Measurements from ENCODE around the gene COL8A1. TPM values are rescaled to one million over a fixed set of nuclear protein-coding genes. Genes with fewer than 3 reads are reported as not detected.

Gene COL8A1
- 0.13 TPM in 1 of 2 replicates, not detected in the other for total RNA-seq (2014; rRNA removed; shearing (Covaris generic))

DNA sequence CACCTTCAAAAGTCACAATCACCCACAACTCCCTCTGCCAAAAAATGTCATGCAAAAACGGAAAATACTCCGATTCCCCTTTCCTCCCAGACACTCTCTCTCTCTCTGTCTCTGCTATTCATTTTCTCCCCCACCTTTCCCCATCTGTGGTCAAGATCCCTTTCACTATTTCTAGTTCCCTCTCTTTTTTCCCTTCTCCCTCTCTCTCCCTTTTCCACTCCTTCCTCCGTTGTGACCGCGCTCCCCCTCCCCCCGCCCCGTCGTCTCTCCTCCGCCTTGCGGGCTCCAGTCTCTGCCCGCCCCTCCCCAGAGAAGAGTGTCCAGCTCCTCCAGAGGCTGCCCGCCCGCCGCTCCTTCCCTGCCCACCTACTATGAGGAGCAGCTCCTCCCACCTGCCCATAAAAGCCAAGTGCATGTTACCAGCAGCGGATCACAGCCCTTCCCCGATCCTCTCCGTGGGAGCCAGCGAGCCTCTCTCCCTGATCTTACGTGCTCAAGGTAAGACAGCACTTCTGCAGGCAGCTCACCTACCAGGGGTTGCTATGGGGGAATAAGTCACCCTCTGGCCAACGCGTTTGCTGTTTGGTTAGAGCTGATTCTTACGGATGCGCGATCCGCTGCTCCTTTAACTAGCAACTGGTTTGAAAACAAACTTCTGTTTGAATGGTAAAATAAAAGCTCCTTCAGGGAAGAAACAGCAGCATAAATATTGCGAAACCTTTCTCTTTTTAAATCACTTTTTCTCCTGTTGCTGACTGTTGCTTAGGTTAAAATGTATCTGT, at the start of gene COL8A1:
Gene COL8A1, plus strand, starts transcription at position 428 of the 782 bp plus-strand sequence. CDS start 152,089 bp downstream, outside the sequence.
- no peak for DNase-seq (ENCODE audit: low spot score)

DNA sequence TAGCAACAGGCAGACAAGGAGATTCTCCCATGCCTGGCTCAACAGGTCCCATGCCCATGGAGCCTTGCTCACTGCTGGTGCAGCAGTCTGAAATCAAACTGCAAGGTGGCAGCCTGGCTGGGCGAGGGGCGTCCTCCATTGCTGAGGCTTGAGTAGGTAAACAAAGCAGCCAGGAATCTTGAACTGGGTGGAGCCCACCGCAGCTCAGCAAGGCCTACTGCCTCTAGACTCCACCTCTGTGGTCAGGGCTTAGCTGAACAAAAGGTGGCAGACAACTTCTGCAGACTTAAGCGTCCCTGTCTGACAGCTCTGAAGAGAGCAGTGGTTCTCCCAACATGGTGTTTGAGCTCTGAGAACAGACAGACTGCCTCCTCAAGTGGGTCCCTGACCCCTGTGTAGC, 49.2 kb upstream of the COL8A1 start:
- peak; percentile 60 for DNase-seq (ENCODE audit: low spot score)

DNA sequence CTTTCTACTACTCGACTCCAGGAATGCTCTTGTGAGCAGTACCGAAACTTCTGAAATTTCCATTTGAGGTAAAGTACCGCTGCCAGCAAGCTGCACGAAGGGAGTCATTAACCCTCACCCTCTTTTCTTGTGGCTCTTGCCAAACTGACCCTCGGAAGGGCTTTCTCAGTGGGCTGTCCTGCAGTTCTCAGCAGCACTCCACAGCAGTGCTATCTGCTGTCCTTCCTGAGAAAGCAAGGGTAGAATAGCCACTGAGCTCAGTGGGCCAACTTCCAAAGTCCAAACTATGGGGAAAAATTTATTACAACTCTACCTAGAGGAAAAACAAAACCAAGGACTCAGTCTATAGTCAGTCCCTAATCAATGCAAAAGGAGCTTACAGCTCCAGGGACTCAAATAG, 38.5 kb upstream of the COL8A1 start:
- no peak for DNase-seq (ENCODE audit: low spot score)

DNA sequence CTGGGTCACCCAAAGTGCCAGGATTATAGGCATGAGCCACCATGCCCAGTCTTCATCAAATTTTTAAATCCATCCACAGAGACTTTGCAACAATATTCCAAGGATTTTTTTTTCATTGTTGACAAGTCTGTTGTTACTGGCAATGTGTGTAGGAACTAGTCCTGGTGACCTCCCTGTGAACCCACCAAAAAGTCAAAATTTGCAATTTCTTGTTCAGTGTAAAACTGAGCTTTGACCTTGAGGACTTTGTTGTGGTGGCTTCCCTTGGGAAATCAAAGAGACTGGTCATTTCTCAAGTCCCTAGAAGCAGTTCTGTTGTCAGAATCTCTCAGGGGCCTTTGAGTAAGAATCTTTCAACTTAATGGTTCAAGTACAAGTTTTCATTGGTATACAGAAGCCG, 36.9 kb upstream of the COL8A1 start:
- DNase-seq (ENCODE audit: low spot score), result no peak

DNA sequence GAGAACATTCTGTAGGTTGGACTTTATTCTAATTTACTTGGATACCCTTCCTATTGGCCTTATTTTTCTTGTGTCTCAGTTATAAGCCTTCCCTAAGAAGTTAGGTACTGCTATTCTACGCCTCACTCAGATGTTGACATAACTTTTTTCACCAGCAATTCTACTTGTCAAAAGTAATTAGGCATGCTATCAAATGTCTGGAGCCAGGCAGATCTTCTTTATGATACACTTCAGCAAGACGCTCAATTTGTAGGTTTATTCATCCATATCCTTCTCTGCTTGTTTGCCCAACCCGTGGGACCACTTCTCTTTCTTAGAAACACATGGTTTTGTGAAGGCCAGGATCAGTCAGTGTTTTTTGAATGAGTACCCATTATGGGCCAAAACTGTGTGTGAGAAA, 36.2 kb upstream of the COL8A1 start:
- DNase-seq (ENCODE audit: low spot score), result no peak

DNA sequence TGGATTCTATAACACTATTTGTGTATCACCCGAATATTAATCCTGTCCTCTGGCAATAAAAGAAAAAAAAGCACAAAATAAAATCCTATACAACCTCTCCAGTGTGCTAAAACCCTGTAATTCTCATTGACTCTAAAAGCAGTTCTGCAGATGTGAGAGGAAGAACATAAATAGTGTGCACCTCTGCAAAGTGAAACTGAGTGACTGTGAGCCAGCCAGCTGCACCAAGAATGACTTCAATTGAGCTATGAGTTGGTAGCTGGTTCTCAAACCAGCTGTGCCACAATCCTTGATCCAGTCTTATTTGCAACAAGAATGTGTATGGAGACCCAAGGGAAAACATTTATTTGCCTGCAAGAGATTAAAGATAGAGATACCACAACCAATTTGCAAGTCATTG, 31.2 kb upstream of the COL8A1 start:
- DNase-seq (ENCODE audit: low spot score), result no peak

DNA sequence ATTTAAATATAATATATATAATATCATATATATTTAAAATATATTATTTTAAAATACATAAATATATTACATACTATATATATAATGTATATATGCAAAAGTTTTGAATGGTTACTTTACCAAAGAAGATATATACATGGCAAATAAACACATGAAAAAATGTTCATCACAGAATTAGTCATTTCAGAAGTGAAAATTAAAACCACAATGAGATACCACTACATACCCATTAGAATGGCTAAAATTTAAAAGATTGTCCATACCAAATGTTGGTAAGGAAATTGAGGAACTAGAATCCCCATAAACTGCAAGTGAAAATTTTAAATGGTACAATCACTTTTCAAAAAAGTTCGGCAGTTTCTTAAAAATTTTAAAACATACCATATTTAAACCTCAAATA, 23.6 kb upstream of the COL8A1 start:
- no peak for DNase-seq (ENCODE audit: low spot score)

DNA sequence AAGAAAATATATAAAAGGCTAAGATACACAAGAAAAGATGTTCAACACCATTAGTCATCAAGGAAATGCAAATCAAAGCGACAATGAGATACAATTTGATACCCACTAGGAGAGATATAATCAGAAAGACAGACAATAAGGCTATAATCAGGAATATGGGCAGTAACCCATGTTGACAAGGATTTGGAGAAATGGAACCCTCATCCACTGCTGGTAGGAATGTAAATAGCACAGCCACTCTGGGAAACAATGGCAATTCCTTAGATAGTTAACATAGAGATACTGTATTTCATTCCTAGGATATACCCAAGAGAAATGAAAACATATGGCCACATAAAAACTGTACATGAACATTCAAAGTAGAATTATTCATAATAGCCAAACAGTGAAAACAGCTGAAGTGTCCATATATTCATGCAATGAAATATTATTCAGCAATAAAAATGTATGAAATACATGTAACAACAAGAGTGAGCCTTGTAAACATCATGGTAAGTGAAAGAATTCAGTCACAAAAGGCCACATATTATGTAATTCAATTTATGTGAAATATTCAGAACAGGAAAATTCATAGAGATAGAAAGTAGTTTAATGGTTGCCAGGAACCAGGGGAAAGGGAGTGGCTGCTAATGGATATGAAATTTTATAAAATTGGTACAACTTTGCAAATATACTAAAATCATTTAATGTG, 18.2 kb upstream of the COL8A1 start:
- DNase-seq (ENCODE audit: low spot score), result no peak

DNA sequence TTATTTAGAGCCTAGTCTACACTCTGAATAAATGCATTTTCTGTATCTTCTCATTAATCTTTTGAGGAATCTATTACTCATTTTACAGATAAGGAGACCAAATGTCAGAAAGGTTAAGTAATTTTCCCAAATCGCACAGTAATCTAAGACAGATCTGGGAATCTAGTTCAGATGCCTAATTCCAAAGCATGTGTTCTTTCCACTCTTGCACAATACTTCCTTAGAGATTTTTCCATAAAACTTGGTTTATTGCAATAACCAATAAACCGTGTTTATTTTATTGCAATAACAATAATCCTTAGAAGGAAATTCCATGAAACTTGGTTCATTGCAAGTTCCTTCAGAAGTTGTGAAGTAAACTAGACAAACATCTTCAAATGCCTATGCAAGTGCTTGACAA, 17.4 kb upstream of the COL8A1 start:
- DNase-seq (ENCODE audit: low spot score), result no peak

DNA sequence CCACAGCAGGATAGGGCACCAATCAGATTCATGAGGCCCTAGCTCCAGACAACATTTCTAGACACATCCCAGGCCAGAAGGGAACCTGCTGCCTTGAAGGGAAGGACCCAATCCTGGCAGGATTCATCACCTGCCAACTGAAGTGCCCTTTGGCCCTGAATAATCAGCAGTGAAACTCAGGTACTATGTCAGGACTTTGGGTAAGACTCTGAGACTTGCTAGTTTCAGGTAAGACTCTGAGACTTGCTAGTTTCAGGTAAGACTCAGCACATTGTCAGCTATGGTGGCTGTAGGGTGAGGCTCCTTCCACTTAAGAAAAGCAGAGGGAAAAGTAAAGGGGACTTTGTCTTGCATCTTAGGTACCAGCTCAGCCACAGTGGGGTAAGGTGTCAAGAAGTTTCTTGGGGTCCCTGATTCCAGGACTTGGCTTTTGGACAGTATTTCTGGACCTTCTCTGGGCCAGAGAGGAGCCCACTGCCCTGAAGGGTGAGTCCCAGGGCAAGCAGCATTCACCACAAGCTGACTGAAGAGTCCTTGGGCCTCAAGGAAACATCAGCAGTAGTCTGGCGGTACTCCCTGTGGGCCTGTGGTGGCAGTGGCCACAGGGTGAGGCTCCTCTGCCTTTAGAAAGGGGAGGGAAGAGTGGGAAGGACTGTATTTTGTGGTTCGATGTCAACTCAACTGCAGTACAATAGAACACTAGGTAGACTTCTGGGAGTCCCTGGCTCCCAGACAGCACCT, 13.7 kb upstream of the COL8A1 start:
- no peak for DNase-seq (ENCODE audit: low spot score)

DNA sequence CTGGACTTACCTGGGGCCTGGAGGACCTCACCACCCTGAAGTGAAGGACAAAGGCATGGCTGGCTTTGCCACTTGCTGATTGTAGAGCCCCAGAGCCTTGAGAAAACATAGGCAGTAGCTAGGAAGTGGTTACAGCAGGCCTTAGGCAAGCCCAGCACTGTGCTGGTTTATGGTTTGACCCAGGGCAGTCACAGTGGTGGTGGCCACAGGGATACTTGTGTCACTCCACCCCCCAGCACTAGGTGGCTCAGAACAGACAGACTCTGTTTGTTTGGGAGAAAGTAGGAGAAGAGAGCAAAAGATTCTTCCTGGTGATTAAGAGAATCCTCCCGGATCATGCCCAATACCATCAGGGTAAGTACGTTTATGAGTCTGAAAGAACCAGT, 13.2 kb upstream of the COL8A1 start:
- peak; percentile 27 for DNase-seq (ENCODE audit: low spot score)

DNA sequence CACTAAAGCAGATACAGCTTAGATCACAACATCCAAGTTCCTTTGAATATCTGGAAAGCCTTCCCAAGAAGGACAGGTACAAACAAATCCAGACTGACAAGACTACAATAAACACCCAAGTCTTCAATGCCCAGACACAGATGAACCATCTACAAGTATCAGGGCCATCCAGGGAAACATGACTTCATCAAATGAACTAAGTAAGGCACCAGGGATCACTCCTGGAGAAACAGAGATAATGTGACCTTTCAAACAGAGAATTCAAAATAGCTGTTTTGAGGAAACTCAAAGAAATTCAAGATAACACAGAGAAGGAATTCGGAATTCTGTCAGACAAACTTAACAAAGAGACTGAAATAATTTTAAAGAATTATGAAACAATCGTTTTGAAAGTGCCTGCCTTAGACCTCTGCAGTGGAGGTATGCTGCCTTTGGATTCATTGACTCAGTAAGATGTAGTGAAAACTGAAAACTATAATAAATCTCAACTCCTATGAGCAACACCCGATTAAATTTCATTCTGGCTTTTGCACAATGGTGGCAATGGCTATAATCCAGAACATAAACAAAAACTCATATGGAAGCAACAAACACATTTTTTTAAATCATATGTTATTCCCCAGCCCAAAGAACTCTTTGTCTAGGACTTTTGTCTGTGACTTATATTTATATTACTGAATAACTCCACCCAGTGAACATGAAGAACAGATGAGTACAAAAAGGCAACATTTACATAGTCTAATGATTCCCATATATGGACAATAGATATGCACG, 12.6 kb upstream of the COL8A1 start:
- DNase-seq (ENCODE audit: low spot score), result no peak

DNA sequence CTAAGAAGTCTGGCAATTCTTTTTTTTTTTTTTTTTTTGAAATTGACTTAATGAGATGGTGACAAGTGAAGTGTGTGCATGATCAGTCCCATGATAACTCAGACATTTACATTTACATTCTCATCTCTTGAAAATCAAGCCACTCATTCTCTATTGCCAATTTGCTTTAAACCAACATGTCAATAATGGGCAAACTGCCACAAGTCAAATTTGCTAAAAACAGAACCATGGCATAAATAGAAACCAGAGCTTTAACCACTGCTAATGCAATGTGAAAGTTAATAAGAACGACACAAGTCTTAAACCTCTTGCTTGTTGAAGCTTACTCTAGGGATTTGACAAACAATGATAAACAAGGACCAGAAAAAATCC, 12.0 kb upstream of the COL8A1 start:
- DNase-seq (ENCODE audit: low spot score), result no peak

DNA sequence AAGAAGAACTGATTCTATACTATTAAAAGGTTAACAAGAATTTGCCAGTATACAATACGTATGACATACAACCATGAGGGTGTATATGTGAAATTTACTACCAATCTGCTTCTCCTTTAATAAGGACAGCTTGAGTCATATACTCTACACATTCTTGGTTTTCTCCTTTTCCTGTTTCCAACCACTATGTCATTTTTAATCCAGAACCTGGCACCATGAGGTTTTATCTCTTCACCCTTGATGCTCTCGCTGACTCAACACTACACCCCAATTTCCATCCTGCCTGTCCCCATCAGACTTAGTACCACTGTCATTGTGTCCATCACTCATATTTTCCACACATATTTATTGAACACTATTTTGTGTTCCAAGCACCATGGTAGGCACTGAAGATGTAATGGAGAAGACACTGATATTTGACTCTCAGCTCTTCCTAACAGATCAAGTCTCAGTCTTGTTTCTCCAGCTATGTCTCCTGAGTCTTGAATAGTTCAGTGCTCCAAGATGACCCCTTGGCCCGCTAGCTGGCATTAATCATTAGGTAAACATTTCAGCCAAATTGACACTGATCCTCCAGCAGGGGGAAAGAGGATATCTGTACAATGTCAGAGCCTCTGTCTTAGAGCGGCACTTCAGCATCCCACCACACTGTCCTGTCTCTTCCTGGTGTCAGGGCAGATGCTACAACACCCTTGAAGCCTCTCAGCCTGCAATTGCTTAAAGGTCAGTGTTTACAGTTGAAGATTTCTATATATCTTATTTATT, 11.2 kb upstream of the COL8A1 start:
- no peak for DNase-seq (ENCODE audit: low spot score)

DNA sequence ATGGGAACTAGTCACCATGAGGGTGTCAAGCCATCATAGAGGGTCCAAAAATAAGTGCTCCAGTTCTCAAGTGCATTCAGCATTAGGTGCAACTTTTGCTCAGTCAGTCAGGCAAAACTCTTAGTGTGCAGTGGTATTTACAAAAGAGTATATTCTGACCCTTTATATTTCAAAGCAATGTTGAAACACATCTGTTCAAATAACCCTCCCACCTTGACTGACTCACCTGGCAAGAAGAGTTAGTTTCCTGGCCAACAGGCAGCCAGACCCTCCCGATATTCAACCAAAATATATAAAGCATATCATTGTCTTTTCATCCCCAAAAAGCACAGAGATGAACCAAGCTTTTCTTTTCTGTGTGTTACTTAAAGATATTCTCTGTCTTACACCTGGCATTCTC, 7.6 kb upstream of the COL8A1 start:
- no peak for DNase-seq (ENCODE audit: low spot score)

DNA sequence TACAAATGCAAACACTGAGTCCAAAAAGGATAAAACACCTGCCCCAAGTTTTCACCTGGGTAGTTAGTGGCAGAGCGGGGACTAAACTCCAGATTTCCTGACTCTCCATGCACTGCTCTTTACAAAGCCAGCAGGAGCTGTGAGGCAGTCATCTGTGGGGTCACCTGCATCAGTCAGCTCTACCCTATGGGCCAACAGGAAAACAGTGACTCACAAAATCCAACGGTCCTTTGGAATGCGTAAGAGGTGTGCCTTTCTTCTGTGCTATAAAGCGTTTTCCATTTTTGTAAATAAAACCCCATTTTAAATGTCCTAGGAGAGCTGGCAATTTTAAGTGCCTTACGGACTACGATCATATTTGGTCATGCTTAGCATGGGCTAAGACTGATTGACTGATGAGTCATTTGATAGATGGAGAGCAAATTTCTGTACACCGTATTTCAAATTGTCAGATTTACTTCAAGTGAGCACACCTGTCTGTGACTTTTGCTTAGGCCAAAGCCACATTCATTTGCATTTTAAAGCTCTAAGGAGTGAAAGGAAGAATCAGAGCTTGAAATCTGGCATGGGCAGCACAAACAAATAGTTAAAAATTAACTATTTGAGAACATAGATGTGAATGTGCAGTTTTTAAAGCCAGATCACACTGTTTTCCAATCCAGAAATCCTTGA, 4.4 kb upstream of the COL8A1 start:
- DNase-seq (ENCODE audit: low spot score), result peak; percentile 27

DNA sequence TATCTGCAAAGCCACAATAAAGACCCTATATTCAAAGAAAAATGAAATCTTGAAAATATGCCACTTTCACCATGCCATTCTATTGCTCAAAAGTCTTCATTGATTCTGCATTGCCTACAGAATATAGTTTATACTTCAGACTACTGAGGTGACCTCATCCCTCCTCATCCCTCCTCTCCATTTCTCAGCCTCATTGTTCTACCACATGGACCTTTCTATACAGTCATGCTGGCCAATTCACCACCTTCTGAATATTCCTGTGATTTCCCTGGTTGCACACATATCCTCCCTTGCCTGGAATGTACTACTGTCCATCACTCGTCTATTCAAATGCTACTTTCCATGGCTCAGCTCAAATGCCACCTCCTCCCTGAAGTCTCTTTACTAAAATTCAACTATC, 3.5 kb upstream of the COL8A1 start:
- DNase-seq (ENCODE audit: low spot score), result no peak

DNA sequence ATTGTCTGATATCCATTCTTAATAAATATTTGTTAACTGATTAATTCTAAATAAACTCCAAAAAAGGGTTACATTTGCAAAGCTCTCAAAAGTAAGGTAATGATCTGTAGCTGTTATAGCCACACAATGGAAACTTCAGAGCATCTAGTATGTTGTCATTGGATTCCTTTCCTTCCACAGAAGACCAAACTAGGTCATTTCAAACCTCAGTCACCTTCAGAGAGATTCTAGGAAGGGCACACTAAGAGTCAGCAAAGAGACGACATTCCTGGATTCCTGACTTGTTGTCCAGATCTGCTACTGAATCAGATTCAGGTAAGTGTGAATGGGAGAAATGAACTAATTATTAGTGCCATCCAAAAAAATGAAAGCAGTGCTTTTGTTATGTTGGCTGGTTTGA, 3.0 kb upstream of the COL8A1 start:
- no peak for DNase-seq (ENCODE audit: low spot score)

DNA sequence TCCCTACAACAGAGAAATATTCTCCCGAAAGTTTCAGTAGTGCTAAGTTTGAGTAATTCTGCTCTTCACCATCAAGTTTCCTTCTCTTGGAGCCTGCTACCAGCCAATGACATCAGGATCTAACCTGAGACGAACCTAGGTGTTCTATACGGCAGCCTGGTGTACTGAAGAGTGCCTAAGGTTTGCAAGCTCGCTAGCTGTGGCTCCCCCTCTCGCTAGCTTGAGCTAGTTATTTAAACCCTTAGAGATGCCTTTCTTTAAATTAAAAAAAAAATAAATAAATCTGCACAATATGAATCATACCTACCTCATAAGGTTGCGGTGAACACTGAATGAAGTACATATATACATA, 1.4 kb upstream of the COL8A1 start:
- no peak for DNase-seq (ENCODE audit: low spot score)

DNA sequence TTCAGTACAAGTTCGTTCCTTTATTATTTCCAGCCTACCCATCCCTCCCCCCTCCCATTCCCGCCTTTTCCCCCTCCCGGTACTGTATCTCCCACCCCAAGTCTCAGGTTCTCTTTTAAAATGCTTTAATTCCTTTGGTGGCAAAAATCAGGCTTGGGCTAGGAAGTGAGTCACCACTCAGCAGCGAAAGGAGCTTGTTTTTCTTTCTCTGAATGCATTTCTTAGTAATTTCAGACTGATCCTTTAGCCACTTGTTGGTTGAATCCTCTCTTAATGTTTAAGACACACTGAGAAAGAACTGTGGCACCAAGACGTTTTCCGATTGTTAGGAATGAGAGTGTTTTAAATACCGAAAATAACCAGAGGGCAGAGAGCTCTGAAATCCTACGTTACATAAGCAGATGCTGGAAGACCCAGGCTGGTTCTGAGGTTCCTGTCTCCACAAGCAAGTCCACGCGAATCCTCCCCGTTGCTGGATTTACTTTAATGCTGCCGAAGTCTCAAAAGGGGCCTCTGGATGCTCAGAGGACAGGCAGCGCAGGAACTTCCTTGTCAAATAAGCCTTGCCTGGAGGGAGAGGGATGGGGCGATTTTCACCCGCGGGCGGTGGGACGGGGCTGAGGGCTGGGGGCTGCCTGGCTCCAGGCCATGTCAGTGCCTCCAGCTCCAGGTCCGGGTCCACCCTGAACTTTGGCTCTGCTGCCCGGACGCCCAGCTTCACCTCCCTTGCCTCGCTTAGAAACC, 854 bp upstream of the COL8A1 start:
- DNase-seq (ENCODE audit: low spot score), result peak; percentile 17
